ENCODE data around the gene SERINC1. TPM values are rescaled to one million over a fixed set of nuclear protein-coding genes. Genes with fewer than 3 reads are reported as not detected.

SERINC1 gene
- total RNA-seq, 1 donor from 2014 or later = 198 TPM

GRCh38 chr6:122399055-122399347 is 72.6 kb downstream of the SERINC1 start:
- no peak for TF ChIP-seq CTCF (IDR thresholded peaks at IDR 0.05)
- Mint-ChIP-seq H3K36me3 (ENCODE audit: low read depth) (no peaks in the 10 kb centered on the region), H3K27me3 (ENCODE audit: low read depth) (no peaks in the 10 kb centered on the region), H3K4me3 (ENCODE audit: unreplicated experiment) (peak overlapping the region; percentile 63), H3K4me1 (ENCODE audit: low read depth) (peaks cover 28% of the 10 kb centered on the region), H3K9me3 (ENCODE audit: low read depth) (no peaks in the 10 kb centered on the region), H3K27ac (ENCODE audit: unreplicated experiment) (peak overlapping the region; percentile 93)
- no peak for DNase-seq (ENCODE audit: low spot score)

- no peak for TF ChIP-seq CTCF (IDR thresholded peaks at IDR 0.05)
- Mint-ChIP-seq H3K4me3 (ENCODE audit: unreplicated experiment) (no peak overlapping the region), H3K9me3 (ENCODE audit: low read depth) (no peaks in the 10 kb centered on the region), H3K27ac (ENCODE audit: unreplicated experiment) (no peak overlapping the region), H3K36me3 (ENCODE audit: low read depth) (no peaks in the 10 kb centered on the region), H3K4me1 (ENCODE audit: low read depth) (peaks cover 5% of the 10 kb centered on the region), H3K27me3 (ENCODE audit: low read depth) (no peaks in the 10 kb centered on the region)
- DNase-seq (ENCODE audit: low spot score) = no peak
Observed at GRCh38 chr6:122394016-122394415, 77.6 kb downstream of the SERINC1 start.

GRCh38 chr6:122393351-122393896 is 78.2 kb downstream of the SERINC1 start:
- DNase-seq (ENCODE audit: low spot score) = no peak
- no peak overlapping the region for H3K4me3 Mint-ChIP-seq (ENCODE audit: unreplicated experiment)
- H3K27ac Mint-ChIP-seq (ENCODE audit: unreplicated experiment) = no peak overlapping the region
- H3K36me3 Mint-ChIP-seq (ENCODE audit: low read depth) = no peaks in the 10 kb centered on the region
- H3K27me3 Mint-ChIP-seq (ENCODE audit: low read depth) = no peaks in the 10 kb centered on the region
- TF ChIP-seq CTCF (IDR thresholded peaks at IDR 0.05) = no peak
- H3K4me1 Mint-ChIP-seq (ENCODE audit: low read depth) = no peaks in the 10 kb centered on the region
- no peaks in the 10 kb centered on the region for H3K9me3 Mint-ChIP-seq (ENCODE audit: low read depth)

Other genes with a start within 250 kb of the SERINC1 start
- gene HSF2, start 72.2 kb downstream of the SERINC1 start, total RNA-seq = 11.0 to 12.3 TPM (median 11.2 TPM) in 3 replicates
- gene PKIB, start 138.6 kb upstream of the SERINC1 start, total RNA-seq = 42.1 to 50.9 TPM (median 44.3 TPM) in 3 replicates